NCI-H82 treated with DMSO at 0.1 percent for 48 hours (cell line): ENCODE data around the gene DENND6B.
"Not testable (repeated sequence)": the region's sequence is repeated elsewhere in the genome, so short reads cannot be mapped to it uniquely, and the experiment has no call there.

Source experiments
- DNase-seq: peaks from one replicate; lab custom pipeline; 2025; ENCODE audit not compliant: unreplicated experiment; lab: John Stamatoyannopoulos, UW

Gene DENND6B

GRCh38 chr22:50339945-50340879, 13.4 kb upstream of the DENND6B start:
- no peak for DNase-seq

GRCh38 chr22:50338860-50339462, 12.1 kb upstream of the DENND6B start:
- DNase-seq: no peak

- DNase-seq: no peak
Observed at GRCh38 chr22:50338042-50338573, 11.3 kb upstream of the DENND6B start.

- no peak for DNase-seq
Observed at GRCh38 chr22:50337262-50338041, 10.6 kb upstream of the DENND6B start.

- not testable (repeated sequence) for DNase-seq
Observed at GRCh38 chr22:50334433-50334832, 7.6 kb upstream of the DENND6B start.

- DNase-seq: no peak
Observed at GRCh38 chr22:50329236-50329635, 2.4 kb upstream of the DENND6B start.

- no peak for DNase-seq
Observed at GRCh38 chr22:50327711-50328019, 853 bp upstream of the DENND6B start.

GRCh38 chr22:50326225-50326955, 422 bp downstream of the DENND6B start:
- no peak for DNase-seq

- DNase-seq: no peak
Observed at GRCh38 chr22:50325444-50326224, 1.2 kb downstream of the DENND6B start.

- DNase-seq: no peak
Observed at GRCh38 chr22:50323900-50324299, 2.9 kb downstream of the DENND6B start.

- DNase-seq: not testable (repeated sequence)
Observed at GRCh38 chr22:50322382-50323104, 4.3 kb downstream of the DENND6B start.

GRCh38 chr22:50320671-50321325, 6.0 kb downstream of the DENND6B start:
- no peak for DNase-seq

GRCh38 chr22:50320116-50320515, 6.7 kb downstream of the DENND6B start:
- DNase-seq: no peak

GRCh38 chr22:50319503-50319951, 7.3 kb downstream of the DENND6B start:
- DNase-seq: no peak

- no peak for DNase-seq
Observed at GRCh38 chr22:50318698-50319411, 8.0 kb downstream of the DENND6B start.

- no peak for DNase-seq
Observed at GRCh38 chr22:50318356-50318697, 8.5 kb downstream of the DENND6B start.

GRCh38 chr22:50317674-50318073, 9.1 kb downstream of the DENND6B start:
- DNase-seq: no peak

GRCh38 chr22:50317178-50317577, 9.6 kb downstream of the DENND6B start:
- no peak for DNase-seq
